Measurements from ENCODE around the gene EIPR1.

Gene EIPR1

DNA sequence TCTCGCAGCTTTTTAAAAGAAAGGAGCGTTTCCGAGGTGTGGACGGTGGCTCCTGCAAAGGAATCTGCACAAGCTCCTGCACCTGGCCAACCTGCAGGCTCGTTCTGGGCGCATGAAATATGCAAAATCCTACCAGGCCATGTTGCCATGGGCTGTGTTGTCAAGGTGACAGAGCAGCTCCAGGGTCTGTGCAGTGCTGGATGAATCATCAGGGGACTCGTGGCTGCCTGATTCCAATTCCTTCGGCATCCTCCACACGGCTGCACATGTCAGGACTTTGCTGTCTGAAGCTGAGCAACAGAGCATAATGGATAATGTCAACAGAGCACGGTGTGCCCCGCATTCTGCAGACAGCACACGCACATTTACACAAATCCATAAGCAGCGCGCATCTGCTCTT, 120.5 kb downstream of the EIPR1 start:
- DNase-seq (ENCODE audit: low read depth) = no peak
- no peak overlapping the region for H3K4me3 ChIP-seq (ENCODE audit: low read length)
- TF ChIP-seq, protein P1, sequence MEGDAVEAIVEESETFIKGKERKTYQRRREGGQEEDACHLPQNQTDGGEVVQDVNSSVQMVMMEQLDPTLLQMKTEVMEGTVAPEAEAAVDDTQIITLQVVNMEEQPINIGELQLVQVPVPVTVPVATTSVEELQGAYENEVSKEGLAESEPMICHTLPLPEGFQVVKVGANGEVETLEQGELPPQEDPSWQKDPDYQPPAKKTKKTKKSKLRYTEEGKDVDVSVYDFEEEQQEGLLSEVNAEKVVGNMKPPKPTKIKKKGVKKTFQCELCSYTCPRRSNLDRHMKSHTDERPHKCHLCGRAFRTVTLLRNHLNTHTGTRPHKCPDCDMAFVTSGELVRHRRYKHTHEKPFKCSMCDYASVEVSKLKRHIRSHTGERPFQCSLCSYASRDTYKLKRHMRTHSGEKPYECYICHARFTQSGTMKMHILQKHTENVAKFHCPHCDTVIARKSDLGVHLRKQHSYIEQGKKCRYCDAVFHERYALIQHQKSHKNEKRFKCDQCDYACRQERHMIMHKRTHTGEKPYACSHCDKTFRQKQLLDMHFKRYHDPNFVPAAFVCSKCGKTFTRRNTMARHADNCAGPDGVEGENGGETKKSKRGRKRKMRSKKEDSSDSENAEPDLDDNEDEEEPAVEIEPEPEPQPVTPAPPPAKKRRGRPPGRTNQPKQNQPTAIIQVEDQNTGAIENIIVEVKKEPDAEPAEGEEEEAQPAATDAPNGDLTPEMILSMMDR (conservative IDR thresholded peaks at IDR 0.05; ENCODE audit: low read length) = no peak

DNA sequence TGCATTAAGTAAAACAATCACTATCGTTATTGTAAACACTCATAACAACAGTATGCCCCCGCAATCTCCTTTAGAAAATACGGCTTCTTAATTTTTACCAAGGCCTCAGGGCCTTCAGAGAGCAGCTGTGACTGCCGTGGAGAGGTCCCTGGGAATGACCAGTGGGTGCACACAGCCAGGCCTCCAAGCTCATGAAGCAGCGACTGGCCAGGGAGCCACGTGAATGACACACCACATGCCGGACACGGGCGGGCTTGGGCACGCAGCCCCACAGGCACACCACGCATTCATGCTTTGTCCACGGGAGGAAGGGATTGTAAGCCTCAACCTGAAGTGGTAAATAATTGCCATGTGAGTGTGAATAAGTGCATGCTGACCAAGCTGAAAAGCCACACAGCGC, 121.0 kb downstream of the EIPR1 start:
- no peak overlapping the region for H3K4me3 ChIP-seq (ENCODE audit: low read length)
- TF ChIP-seq, protein P1 (conservative IDR thresholded peaks at IDR 0.05; ENCODE audit: low read length) = no peak
- DNase-seq (ENCODE audit: low read depth) = no peak

DNA sequence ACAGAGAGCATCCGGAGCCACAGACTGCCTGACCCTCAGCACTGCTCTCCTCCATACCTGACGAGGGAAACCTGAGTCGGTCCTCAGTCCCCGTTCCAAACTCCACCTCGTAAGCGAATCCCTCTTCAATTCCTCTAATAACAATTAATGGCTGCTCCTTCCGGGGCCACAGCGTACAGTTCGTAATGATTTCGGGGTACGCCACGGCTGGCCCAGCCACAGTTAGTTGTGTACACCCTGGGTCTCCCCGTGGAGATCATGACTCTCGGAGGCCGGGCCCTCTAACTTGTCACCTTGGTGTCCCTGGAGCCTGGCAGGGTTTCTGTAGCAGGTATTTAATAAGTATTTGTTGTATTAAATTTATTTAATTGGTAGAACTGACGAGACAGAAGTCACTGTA, 121.5 kb downstream of the EIPR1 start:
- DNase-seq (ENCODE audit: low read depth) = no peak
- H3K4me3 ChIP-seq (ENCODE audit: low read length) = no peak overlapping the region
- TF ChIP-seq, protein P1 (conservative IDR thresholded peaks at IDR 0.05; ENCODE audit: low read length) = no peak

DNA sequence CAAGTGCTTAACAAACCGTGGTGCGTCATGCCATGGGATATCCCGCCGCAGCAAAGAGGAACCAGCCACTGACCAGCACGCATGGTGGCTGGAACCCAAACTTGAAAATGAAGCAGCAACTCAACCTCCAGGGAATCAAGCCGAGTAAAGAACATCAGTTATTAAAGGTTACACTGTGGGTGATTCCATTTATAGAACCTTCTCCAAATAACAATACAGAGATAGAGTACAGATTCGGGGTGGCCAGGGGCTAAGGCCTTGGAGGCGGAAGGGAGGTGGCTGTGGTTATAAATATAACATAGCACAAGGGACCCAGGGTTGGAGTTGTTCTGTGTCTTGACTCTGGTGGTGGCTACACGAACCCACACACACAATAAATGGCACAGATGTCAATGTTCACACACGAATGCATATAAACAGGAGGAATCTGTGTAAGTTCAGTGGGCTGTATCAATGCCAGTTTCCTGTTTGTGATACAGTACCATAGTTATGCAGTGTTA, 123.1 kb downstream of the EIPR1 start:
- TF ChIP-seq, protein P1 (conservative IDR thresholded peaks at IDR 0.05; ENCODE audit: low read length) = no peak
- no peak for DNase-seq (ENCODE audit: low read depth)
- H3K4me3 ChIP-seq (ENCODE audit: low read length) = no peak overlapping the region

DNA sequence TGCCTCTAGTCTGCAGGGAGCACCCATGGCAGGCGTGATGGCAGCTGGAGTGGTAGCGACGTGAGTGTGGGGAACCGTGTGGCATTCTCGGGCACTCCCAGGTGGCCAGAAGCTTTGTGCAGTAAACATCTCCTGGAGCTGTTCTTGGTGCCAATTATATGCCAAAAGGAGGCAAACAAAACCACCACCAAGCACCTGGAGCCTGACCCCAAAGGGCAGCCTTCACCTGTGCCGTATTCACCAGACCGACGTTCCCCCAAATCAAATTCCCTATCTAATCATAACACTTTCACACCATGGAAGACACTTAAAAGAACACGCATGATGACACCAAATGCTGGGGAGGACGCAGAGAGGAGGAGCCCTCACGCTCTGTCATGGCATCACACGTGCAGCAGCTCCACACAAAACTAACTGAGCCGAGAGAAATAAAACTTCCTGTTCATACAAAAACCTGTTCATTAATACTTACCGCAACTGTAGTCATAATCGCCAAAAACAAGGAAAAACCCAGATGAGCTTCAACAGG, 123.6 kb downstream of the EIPR1 start:
- no peak overlapping the region for H3K4me3 ChIP-seq (ENCODE audit: low read length)
- no peak for DNase-seq (ENCODE audit: low read depth)
- TF ChIP-seq, protein P1 (conservative IDR thresholded peaks at IDR 0.05; ENCODE audit: low read length) = no peak

DNA sequence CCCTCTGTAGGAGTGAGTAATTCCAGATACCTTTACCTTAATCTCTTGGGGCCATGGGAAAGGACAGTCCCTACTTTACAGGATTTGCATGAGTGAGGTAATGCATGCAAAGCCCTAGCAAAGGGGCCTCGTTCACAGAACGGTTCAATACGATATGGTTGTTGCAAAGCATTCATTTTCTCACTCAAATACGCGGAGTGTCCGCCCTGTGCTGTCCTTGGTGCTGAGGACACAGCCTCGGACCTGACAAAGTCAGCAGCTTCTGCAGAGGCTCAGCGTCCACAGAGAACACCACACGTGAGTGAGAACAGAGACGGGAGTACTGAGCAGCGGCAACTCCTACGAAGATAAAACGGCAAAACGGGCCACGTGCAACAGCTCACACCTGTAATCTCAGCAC, 125.7 kb downstream of the EIPR1 start:
- no peak overlapping the region for H3K4me3 ChIP-seq (ENCODE audit: low read length)
- DNase-seq (ENCODE audit: low read depth) = no peak
- TF ChIP-seq, protein P1 (conservative IDR thresholded peaks at IDR 0.05; ENCODE audit: low read length) = no peak

DNA sequence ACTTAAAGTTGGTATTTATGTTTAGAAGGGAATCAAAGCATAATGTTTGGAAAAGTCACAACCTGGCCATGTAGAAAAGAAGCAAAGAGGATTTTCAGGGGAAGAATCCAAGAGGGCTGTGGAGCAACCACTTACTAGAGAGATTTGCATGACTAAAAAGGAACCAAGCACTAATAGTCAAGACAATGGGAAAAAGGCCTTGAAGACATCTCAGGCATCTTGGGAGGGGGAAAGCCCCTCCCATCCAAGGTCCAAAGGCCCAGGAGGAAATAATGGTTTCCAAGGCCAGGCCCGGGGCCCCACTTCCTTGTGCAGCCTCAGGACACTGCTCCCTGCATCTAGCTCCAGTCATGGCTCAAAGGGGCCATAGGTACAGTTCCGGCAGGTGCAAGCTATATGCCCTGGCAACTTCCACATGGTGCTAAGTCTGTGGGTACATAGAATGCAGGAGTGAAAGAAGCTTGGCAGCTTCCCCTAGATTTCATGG, 128.1 kb downstream of the EIPR1 start:
- H3K4me3 ChIP-seq (ENCODE audit: low read length) = no peak overlapping the region
- no peak for DNase-seq (ENCODE audit: low read depth)
- TF ChIP-seq, protein P1 (conservative IDR thresholded peaks at IDR 0.05; ENCODE audit: low read length) = no peak
